Transverse colon (tissue), 4 donors: ENCODE measurements around the gene RNF135. TPM values are rescaled to one million over a fixed set of nuclear protein-coding genes. Genes with fewer than 3 reads are reported as not detected.
A peak's percentile ranks its signal among the peaks of the same experiment; 100 is the strongest.

ENCODE experiments used
- DNase-seq: peaks from one replicate; pipeline ENCODE4 v3.0.0-alpha.2; 2019
- H3K27ac ChIP-seq, 4 donors: fragments of 200-600 bp; sonication (generic); 2 replicates each; pipeline ENCODE4 v1.5.1; 2016 to 2018; ENCODE audit warnings: inconsistent platforms in 4 of 4
- H3K27me3 ChIP-seq: fragments of 200-600 bp; sonication (generic); 2 replicates; pipeline ENCODE4 v1.5.1; 2017; ENCODE audit warnings: inconsistent platforms
- H3K36me3 ChIP-seq, 4 donors: fragments of 200-600 bp; sonication (generic); 2 replicates each; pipeline ENCODE4 v1.5.1; 2017 to 2019; ENCODE audit warnings: inconsistent platforms in 4 of 4
- H3K4me1 ChIP-seq, 4 donors: fragments of 200-600 bp; sonication (generic); 2 replicates each; pipeline ENCODE4 v1.5.1; 2017 to 2020; ENCODE audit warnings: inconsistent platforms in 4 of 4
- H3K4me3 ChIP-seq, 4 donors: fragments of 200-600 bp; sonication (generic); 1 replicate in 1 of 4; 2 replicates in 3 of 4; pipeline versions ENCODE4 v1.5.1 to v1.6.1; 2017 to 2019; ENCODE audit warnings: inconsistent platforms in 4 of 4
- H3K9me3 ChIP-seq, 2 donors: fragments of 200-600 bp; sonication (generic); 2 replicates each; pipeline ENCODE4 v1.5.1; 2017 to 2019; ENCODE audit warnings: inconsistent platforms in 2 of 2
- EP300 ChIP-seq: sonication (generic); formaldehyde crosslinking; IDR thresholded peaks from one replicate; pipeline ENCODE4 v1.6.1; 2017; ENCODE audit warnings: antibody characterized with exemption, low read depth
- POLR2A ChIP-seq: fragments of 450-650 bp; IDR thresholded peaks from one replicate; pipeline ENCODE4 v1.6.1; 2016; ENCODE audit warnings: antibody characterized with exemption, mild to moderate bottlenecking, moderate library complexity
- POLR2AphosphoS5 ChIP-seq, 3 donors: sonication (generic); formaldehyde crosslinking; IDR thresholded peaks; one replicate each; pipeline ENCODE4 v1.6.1; 2016; ENCODE audit warnings: antibody characterized with exemption in 3 of 3
- WGBS, 2 donors: methylation state at CpG; one replicate each; pipeline ENCODE4 v1.1.5; 2018; ENCODE audit warnings: low coverage in 1 of 2; 5-methylcytosine and 5-hydroxymethylcytosine counted together
- in situ Hi-C, 4 donors: fragments of 200-750 bp; cut with MboI; loops; one replicate each; pipeline versions ENCODE4 v1.15.0 to v1.15.1; 2017; ENCODE audit warnings: low sequenced_read_pairs in 3 of 4, low pct_ligation_motif_present in 1 of 4, low pct_unique_long_range_greater_than_20kb in 1 of 4
- intact Hi-C: fragments of 100-400 bp; cut with DNase I; formaldehyde crosslinking; loops from one replicate; pipeline ENCODE4 v1.15.1; 2023; ENCODE audit warnings: low total_unique reads
- total RNA-seq, 4 donors: library from RNA; depleted of rRNA; stranded (reverse); fragments of >200 nt; gene quantifications; one replicate each; pipeline ENCODE4 v1.1.0, GENCODE V29; 2016
- TF ChIP-seq, protein P1 (sequence below), 5 experiments: fragments of 200-600 bp in 3 of 5; fragments of 450-650 bp in 2 of 5; sonication (generic) in 3 of 5; IDR thresholded peaks; 1 replicate in 2 of 5; 2 replicates in 3 of 5; pipeline ENCODE4 v1.5.1; 2016 to 2017; ENCODE audit warnings: antibody characterized with exemption in 5 of 5, inconsistent platforms in 3 of 5, mild to moderate bottlenecking in 2 of 5, moderate library complexity in 1 of 5

Gene RNF135
- total RNA-seq, 4 donors from 2014 or later = 9.0 to 34.1 (median 25.0) TPM

DNA sequence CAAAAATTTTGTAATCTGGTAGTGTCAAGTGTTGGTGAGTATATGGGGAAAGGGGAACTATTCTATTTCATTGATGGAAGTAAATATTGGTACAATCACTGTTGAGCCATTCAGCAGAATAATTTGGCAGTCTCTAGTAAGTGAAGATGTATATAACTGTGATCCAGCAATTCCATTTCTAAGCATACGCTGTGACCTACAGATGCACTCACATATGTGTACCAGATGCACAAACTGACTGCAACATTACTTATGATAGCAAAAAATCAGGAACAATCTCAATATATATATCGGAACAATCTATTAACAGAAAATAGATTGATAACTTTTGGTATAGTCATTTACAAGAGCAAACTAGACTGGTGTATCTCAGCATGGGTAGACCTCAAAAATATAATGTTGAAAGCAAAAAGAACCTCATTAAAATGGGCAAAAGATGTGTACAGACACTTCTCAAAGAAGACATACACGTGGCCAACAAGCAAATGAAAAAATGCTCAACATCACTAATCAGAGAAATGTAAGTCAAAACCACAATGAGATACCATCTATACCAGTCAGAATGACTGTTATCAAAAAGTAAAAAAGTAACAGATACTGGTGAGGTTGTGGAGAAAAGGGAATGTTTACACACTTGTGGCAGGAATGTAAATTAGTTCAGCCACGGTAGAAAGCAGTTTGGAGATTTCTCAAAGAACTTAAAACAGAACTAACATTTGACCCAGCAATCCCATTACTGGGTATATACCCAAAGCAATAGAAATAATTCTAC lies 28.3 kb upstream of the RNF135 start:
- Histone ChIP-seq H3K9me3 (no peaks in the 10 kb centered on the region), H3K36me3 (no peaks in the 10 kb centered on the region), H3K4me1 (no peaks in the 10 kb centered on the region), H3K4me3 (no peak overlapping the region), H3K27ac (no peak overlapping the region), H3K27me3 (no peaks in the 10 kb centered on the region)
- no peak for DNase-seq
- TF ChIP-seq POLR2A = no peak
- in situ Hi-C loops = no loop called here
- intact Hi-C loops = no loop called here
- 57 to 70% methylated on average over 4 of the region's 4 CpGs for WGBS, 2 donors

- no peaks in the 10 kb centered on the region for H3K9me3 ChIP-seq
- in situ Hi-C loops (no loop called here), intact Hi-C loops (no loop called here)
- H3K4me3 ChIP-seq = no peak overlapping the region
- TF ChIP-seq, protein P1, sequence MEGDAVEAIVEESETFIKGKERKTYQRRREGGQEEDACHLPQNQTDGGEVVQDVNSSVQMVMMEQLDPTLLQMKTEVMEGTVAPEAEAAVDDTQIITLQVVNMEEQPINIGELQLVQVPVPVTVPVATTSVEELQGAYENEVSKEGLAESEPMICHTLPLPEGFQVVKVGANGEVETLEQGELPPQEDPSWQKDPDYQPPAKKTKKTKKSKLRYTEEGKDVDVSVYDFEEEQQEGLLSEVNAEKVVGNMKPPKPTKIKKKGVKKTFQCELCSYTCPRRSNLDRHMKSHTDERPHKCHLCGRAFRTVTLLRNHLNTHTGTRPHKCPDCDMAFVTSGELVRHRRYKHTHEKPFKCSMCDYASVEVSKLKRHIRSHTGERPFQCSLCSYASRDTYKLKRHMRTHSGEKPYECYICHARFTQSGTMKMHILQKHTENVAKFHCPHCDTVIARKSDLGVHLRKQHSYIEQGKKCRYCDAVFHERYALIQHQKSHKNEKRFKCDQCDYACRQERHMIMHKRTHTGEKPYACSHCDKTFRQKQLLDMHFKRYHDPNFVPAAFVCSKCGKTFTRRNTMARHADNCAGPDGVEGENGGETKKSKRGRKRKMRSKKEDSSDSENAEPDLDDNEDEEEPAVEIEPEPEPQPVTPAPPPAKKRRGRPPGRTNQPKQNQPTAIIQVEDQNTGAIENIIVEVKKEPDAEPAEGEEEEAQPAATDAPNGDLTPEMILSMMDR (IDR thresholded peaks at IDR 0.05) = no peak
- TF ChIP-seq POLR2A (no peak), POLR2AphosphoS5 (IDR thresholded peaks at IDR 0.05) (no peak), EP300 (no peak)
- no peak for DNase-seq
- 93 to 95% methylated on average over 4 to 5 of the region's 5 CpGs for WGBS, 2 donors
- peaks cover 6 to 17% (median 12%) of the 10 kb centered on the region in 4 donors for H3K4me1 ChIP-seq
- H3K27me3 ChIP-seq = no peaks in the 10 kb centered on the region
- no peaks in the 10 kb centered on the region for H3K36me3 ChIP-seq
- H3K27ac ChIP-seq = no peak overlapping the region
Measured at GRCh38 chr17:30947796-30948195, 23.0 kb upstream of the RNF135 start.

GRCh38 chr17:30950189-30950588 lies 20.6 kb upstream of the RNF135 start:
- in situ Hi-C loops = no loop called here
- no peak for DNase-seq
- intact Hi-C loops = no loop called here
- Histone ChIP-seq H3K36me3 (no peaks in the 10 kb centered on the region), H3K4me1 (peaks cover 6 to 17% (median 12%) of the 10 kb centered on the region in 4 donors), H3K27me3 (no peaks in the 10 kb centered on the region), H3K4me3 (no peak overlapping the region), H3K9me3 (no peaks in the 10 kb centered on the region), H3K27ac (peak overlapping the region; percentile 73 to 80 (median 74))
- 78% methylated on average over 5 of the region's 5 CpGs; no CpG with 5 or more reads in 1 of the 2 donors for WGBS, 2 donors
- TF ChIP-seq POLR2A = no peak

DNA sequence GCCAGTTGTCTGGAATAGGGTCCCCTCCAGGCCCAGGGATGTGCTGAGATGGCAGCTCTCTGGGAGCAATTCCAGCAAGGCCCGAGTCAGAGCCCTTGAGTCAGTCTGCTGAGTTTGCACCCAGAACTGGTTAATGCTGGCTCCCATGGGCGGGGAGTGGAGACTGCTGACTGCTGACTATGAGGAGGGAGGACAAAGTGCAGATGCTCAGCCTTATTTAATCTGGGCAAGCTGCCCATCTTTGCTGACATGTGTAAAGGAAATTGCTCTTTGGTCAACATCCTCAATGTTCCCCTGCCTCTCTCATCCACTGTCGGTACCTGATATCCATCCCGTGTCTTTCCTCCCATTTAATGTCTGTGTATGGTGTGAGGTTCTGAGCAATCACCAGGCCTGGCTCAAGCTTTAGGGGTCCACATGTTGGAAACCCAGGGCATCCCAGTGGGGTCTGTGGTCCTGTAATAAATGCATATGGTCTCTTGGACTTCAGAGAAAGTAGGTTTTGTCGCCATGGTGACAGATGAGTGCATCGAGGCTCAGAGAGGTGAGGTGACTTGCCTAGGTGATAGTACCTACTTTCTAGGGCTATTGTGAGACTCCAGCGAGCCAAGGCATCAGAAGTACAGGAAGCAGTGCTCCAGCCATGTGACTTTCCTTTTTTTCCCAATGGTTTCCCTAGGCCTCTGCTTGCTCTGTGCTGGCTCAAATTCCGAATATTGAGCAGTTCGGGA lies 20.0 kb upstream of the RNF135 start:
- peak; percentile 91 for DNase-seq
- peak in 2 of 3 donors; percentile 60 to 70 for TF ChIP-seq POLR2AphosphoS5 (IDR thresholded peaks at IDR 0.05)
- TF ChIP-seq POLR2A = no peak
- no peak for TF ChIP-seq EP300
- TF ChIP-seq, protein P1 (IDR thresholded peaks at IDR 0.05) = no peak
- no peaks in the 10 kb centered on the region for H3K27me3 ChIP-seq
- in situ Hi-C loops = no loop called here
- WGBS, 2 donors = 43 to 75% methylated on average over 4 to 9 of the region's 9 CpGs
- no peaks in the 10 kb centered on the region for H3K36me3 ChIP-seq
- H3K9me3 ChIP-seq = no peaks in the 10 kb centered on the region
- intact Hi-C loops = no loop called here
- H3K27ac ChIP-seq = peak overlapping the region; percentile 73 to 80 (median 74)
- peaks cover 6 to 17% (median 12%) of the 10 kb centered on the region in 4 donors for H3K4me1 ChIP-seq
- H3K4me3 ChIP-seq = no peak overlapping the region

DNA sequence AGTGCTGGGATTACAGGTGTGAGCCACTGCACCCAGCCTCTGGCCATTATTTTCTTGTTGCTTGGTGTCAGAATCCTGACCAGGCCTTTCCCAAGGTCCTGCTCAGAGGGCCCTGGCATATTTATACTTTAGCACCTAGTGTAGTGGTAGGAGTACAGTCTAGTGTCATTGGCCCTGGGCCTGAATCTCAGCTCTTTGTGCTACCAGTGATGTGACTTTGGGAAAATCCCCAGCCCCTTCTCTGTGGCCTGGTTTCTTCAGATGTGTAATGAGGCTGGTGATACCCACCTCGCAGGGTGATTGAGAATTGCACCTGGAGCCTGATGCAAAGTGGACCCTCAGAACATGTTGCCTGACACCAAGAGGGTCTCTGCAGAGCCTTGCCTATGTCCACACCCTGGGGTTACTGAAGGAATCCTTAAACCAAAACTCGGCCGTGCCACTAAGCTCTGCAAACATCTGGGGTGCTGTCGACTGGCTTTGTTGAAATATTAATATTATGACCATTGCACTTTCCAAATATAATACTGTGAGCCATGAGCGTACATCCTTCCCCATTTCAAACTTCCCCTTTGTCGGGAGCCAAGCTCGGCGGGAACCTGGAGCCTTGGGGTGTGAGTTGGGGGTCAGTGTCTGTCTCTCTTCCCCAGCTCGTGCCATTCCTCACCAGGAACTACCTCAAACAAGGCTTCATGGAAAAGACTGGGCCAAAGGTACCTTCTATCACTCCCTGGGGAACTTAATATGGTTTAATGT lies 18.0 kb upstream of the RNF135 start:
- Histone ChIP-seq H3K27ac (peak overlapping the region; percentile 17 to 59 (median 47)), H3K4me3 (no peak overlapping the region), H3K4me1 (peaks cover 6 to 21% (median 12%) of the 10 kb centered on the region in 4 donors), H3K9me3 (no peaks in the 10 kb centered on the region), H3K36me3 (no peaks in the 10 kb centered on the region), H3K27me3 (no peaks in the 10 kb centered on the region)
- intact Hi-C loops = no loop called here
- in situ Hi-C loops = no loop called here
- TF ChIP-seq, protein P1 (IDR thresholded peaks at IDR 0.05) = no peak
- TF ChIP-seq POLR2A (no peak), EP300 (no peak), POLR2AphosphoS5 (IDR thresholded peaks at IDR 0.05) (no peak)
- DNase-seq = peak; percentile 25
- 73 to 82% methylated on average over 2 to 9 of the region's 9 CpGs for WGBS, 2 donors
